ENCODE results near the gene SGMS1. TPM values are rescaled to one million over a fixed set of nuclear protein-coding genes. Genes with fewer than 3 reads are reported as not detected.

Gene SGMS1
- total RNA-seq, 1 experiment from 2014 or later = 20.4 TPM

DNA sequence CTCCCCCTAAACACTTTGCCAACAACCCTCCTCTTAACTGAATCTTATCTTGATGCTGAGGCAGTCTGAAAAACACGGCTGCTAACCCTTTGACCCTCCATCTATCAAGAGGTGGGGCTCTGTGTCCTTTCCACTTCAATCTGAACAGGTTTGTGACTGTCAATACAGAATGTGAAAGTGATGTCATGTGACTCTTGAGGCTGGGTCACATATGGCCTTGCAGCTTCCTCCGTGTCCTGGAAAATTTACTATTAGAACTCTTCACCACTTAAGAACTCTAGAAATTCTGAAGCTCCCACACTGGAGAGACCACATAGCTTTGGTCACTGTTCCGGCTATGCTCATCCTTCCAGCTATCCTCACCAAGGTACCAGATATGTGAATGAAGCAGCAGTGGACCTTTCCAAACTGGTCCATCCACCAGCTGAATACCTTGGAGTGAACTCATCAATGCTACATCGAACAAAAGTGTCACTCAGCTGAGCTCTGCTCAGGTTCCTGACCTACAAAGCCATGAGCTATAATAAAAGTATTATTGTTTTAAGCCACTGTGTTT is 341.7 kb downstream of the SGMS1 start:
- H3K9ac ChIP-seq (ENCODE audit: extremely low read depth, insufficient read length, low read length) = no peak overlapping the region
- no peak overlapping the region for H3T11ph ChIP-seq (ENCODE audit: low read length)
- no peak overlapping the region for H2BK120ac ChIP-seq (ENCODE audit: low read depth, low read length, poor library complexity, severe bottlenecking)
- H3K4me2 ChIP-seq (ENCODE audit: insufficient read depth, insufficient read length, low read length) = no peak overlapping the region
- Mint-ChIP-seq H3K36me3 (ENCODE audit: insufficient read depth in 1 of 3, low read depth in 3 of 3) (no peaks in the 10 kb centered on the region), H3K27ac (no peak overlapping the region), H3K4me1 (peaks cover 7 to 9% of the 10 kb centered on the region in 2 experiments), H3K27me3 (ENCODE audit: low read depth) (peaks cover 5% of the 10 kb centered on the region), H3K9me3 (no peaks in the 10 kb centered on the region), H3K4me3 (no peak overlapping the region)
- no peaks in the 10 kb centered on the region for H3K4me1 ChIP-seq (ENCODE audit: insufficient read depth, low read length)
- no peak overlapping the region for H3K23ac ChIP-seq (ENCODE audit: insufficient read length, low read depth, low read length)
- no peak overlapping the region for H4K91ac ChIP-seq (ENCODE audit: insufficient read length, low read depth, low read length)
- no peak overlapping the region for H3K56ac ChIP-seq (ENCODE audit: insufficient read length, low read depth, low read length)
- H3K27ac ChIP-seq (ENCODE audit: insufficient read length, low read depth, low read length) = no peak overlapping the region
- WGBS (ENCODE audit: extremely low coverage, insufficient read length, low lambda C conversion rate) = no CpG with 5 or more reads among the region's 4 CpGs
- H2AK5ac ChIP-seq (ENCODE audit: insufficient read length, low read length) = no peak overlapping the region
- H4K8ac ChIP-seq (replicated peaks; ENCODE audit: insufficient read length, low read depth, low read length) = no peak overlapping the region
- H3K14ac ChIP-seq (ENCODE audit: insufficient read depth, low read length) = no peak overlapping the region
- TF ChIP-seq CTCF (conservative IDR thresholded peaks at IDR 0.05) = no peak
- no peaks in the 10 kb centered on the region for H3K79me2 ChIP-seq (ENCODE audit: insufficient read depth, low read length)
- H2AFZ ChIP-seq (ENCODE audit: low read length) = no peak overlapping the region
- no peaks in the 10 kb centered on the region for H3K9me3 ChIP-seq (ENCODE audit: control insufficient read depth, low read depth, low read length)
- H3K27me3 ChIP-seq (ENCODE audit: insufficient read depth, low read length) = no peaks in the 10 kb centered on the region
- no peak overlapping the region for H4K5ac ChIP-seq (ENCODE audit: insufficient read length, low read depth, low read length)
- no peak overlapping the region for H2BK20ac ChIP-seq (ENCODE audit: low read depth, low read length, poor library complexity, severe bottlenecking)
- H2BK5ac ChIP-seq (ENCODE audit: insufficient read length, low read length) = no peak overlapping the region
- H3K4ac ChIP-seq (ENCODE audit: low read depth, low read length) = no peak overlapping the region
- no peak overlapping the region for H3K18ac ChIP-seq (ENCODE audit: insufficient read length, low read depth, low read length)
- H2BK15ac ChIP-seq (ENCODE audit: low read depth, low read length) = no peak overlapping the region
- DNase-seq = no peak
- no peak overlapping the region for H2BK12ac ChIP-seq (ENCODE audit: insufficient read length, low read depth, low read length)
- H3K79me1 ChIP-seq (ENCODE audit: insufficient read depth, low read depth, low read length, poor library complexity, severe bottlenecking) = no peaks in the 10 kb centered on the region
- no peaks in the 10 kb centered on the region for H4K20me1 ChIP-seq (ENCODE audit: control insufficient read depth, insufficient read depth, insufficient read length)
- H3K23me2 ChIP-seq (ENCODE audit: insufficient read length, low read depth, low read length, poor library complexity, severe bottlenecking) = no peaks in the 10 kb centered on the region
